ENCODE measurements around the gene ACTRT2.

GRCh38 chr1:2998503-2999100 is 22.7 kb upstream of the ACTRT2 start:
- TF ChIP-seq ZNF622 (IDR thresholded peaks at IDR 0.05) (no peak), POLR2AphosphoS5 (IDR thresholded peaks at IDR 0.05; ENCODE audit: low read length) (no peak), FOXM1 (IDR thresholded peaks at IDR 0.05; ENCODE audit: low read depth, low read length) (no peak), YY1 (IDR thresholded peaks at IDR 0.05; ENCODE audit: low read depth, low read length) (no peak), ETV6 (conservative IDR thresholded peaks at IDR 0.05 in 1 of 2, IDR thresholded peaks at IDR 0.05 in 1 of 2; ENCODE audit: borderline replicate concordance in 1 of 2, low read depth in 1 of 2) (no peak), CBFB (IDR thresholded peaks at IDR 0.05; ENCODE audit: low read depth) (no peak), TCF7 (IDR thresholded peaks at IDR 0.05; ENCODE audit: borderline replicate concordance) (no peak), EZH2 (IDR thresholded peaks at IDR 0.05; ENCODE audit: borderline replicate concordance, control insufficient read depth, low read depth, low read length) (no peak)
- TF ChIP-seq, protein P1, sequence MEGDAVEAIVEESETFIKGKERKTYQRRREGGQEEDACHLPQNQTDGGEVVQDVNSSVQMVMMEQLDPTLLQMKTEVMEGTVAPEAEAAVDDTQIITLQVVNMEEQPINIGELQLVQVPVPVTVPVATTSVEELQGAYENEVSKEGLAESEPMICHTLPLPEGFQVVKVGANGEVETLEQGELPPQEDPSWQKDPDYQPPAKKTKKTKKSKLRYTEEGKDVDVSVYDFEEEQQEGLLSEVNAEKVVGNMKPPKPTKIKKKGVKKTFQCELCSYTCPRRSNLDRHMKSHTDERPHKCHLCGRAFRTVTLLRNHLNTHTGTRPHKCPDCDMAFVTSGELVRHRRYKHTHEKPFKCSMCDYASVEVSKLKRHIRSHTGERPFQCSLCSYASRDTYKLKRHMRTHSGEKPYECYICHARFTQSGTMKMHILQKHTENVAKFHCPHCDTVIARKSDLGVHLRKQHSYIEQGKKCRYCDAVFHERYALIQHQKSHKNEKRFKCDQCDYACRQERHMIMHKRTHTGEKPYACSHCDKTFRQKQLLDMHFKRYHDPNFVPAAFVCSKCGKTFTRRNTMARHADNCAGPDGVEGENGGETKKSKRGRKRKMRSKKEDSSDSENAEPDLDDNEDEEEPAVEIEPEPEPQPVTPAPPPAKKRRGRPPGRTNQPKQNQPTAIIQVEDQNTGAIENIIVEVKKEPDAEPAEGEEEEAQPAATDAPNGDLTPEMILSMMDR (IDR thresholded peaks at IDR 0.05 in 2 of 3, conservative IDR thresholded peaks at IDR 0.05 in 1 of 3; ENCODE audit: control insufficient read depth in 2 of 3, extremely low read depth in 1 of 3, insufficient read depth in 1 of 3, low read depth in 3 of 3, low read length in 3 of 3), result no peak

Measured in GM12878 (cell line).